Gastroesophageal sphincter (tissue), 4 donors: ENCODE results near the gene FAM184A. TPM values are rescaled to one million over a fixed set of nuclear protein-coding genes. Genes with fewer than 3 reads are reported as not detected.
"Not testable (repeated sequence)": the region's sequence is repeated elsewhere in the genome, so short reads cannot be mapped to it uniquely, and the experiment has no call there.

ENCODE experiments used
- ATAC-seq: fragments of 150-250 bp; one replicate; pipeline ENCODE4 v1.9.1; 2016; ENCODE audit warnings: mild to moderate bottlenecking, moderate library complexity
- H3K27ac ChIP-seq, 4 donors: fragments of 200-600 bp; sonication (generic) in 3 of 4; 1 replicate in 3 of 4; 2 replicates in 1 of 4; pipeline ENCODE4 v1.5.1; 2016 to 2019
- H3K27me3 ChIP-seq: fragments of 200-600 bp; sonication (generic); one replicate; pipeline ENCODE4 v1.5.1; 2019
- H3K36me3 ChIP-seq, 2 donors: fragments of 200-600 bp; sonication (generic); one replicate each; pipeline ENCODE4 v1.5.1; 2019; ENCODE audit warnings: control low read depth in 1 of 2
- H3K4me1 ChIP-seq, 3 donors: fragments of 200-600 bp; sonication (generic); 1 replicate in 2 of 3; 2 replicates in 1 of 3; pipeline ENCODE4 v1.5.1; 2016 to 2019; ENCODE audit warnings: control low read depth in 2 of 3
- H3K4me3 ChIP-seq, 2 donors: fragments of 200-600 bp; sonication (generic); one replicate each; pipeline ENCODE4 v1.5.1; 2019; ENCODE audit warnings: mild to moderate bottlenecking in 1 of 2, moderate library complexity in 1 of 2
- H3K9me3 ChIP-seq, 3 donors: fragments of 200-600 bp; sonication (generic); one replicate each; pipeline ENCODE4 v1.5.1; 2017 to 2019; ENCODE audit warnings: control low read depth in 2 of 3
- EP300 ChIP-seq: sonication (generic); formaldehyde crosslinking; IDR thresholded peaks from one replicate; pipeline ENCODE4 v1.6.1; 2017; ENCODE audit warnings: antibody characterized with exemption, mild to moderate bottlenecking
- POLR2A ChIP-seq, 2 donors: fragments of 450-650 bp; IDR thresholded peaks; one replicate each; pipeline ENCODE4 v1.6.1; 2017; ENCODE audit warnings: antibody characterized with exemption in 2 of 2, mild to moderate bottlenecking in 2 of 2, moderate library complexity in 1 of 2
- POLR2AphosphoS5 ChIP-seq: sonication (generic); formaldehyde crosslinking; IDR thresholded peaks from one replicate; pipeline ENCODE4 v1.6.1; 2017; ENCODE audit warnings: antibody characterized with exemption
- WGBS, 2 donors: methylation state at CpG; one replicate each; pipeline ENCODE4 v1.1.5; 2018; ENCODE audit warnings: low coverage in 1 of 2; 5-methylcytosine and 5-hydroxymethylcytosine counted together
- total RNA-seq, 4 donors: library from RNA; depleted of rRNA; stranded (reverse); fragments of >200 nt; gene quantifications; one replicate each; pipeline ENCODE4 v1.1.0, GENCODE V29; 2016
- TF ChIP-seq, protein P1 (sequence below), 4 experiments: fragments of 200-600 bp in 2 of 4; fragments of 450-650 bp in 2 of 4; sonication (generic) in 1 of 4; IDR thresholded peaks; one replicate each; pipeline ENCODE4 v1.5.1; 2017 to 2019; ENCODE audit warnings: antibody characterized with exemption in 4 of 4, mild to moderate bottlenecking in 2 of 4, moderate library complexity in 2 of 4

The FAM184A gene
- total RNA-seq, 4 donors from 2014 or later, result 7.5 to 25.5 (median 10.3) TPM

GRCh38 chr6:119124079-119124824 is 45.8 kb upstream of the FAM184A start:
- Histone ChIP-seq H3K4me3 (no peak overlapping the region), H3K27ac (no peak overlapping the region), H3K9me3 (no peaks in the 10 kb centered on the region), H3K4me1 (peaks cover 0 to 3% (median 0%) of the 10 kb centered on the region in 3 donors), H3K27me3 (no peaks in the 10 kb centered on the region), H3K36me3 (no peaks in the 10 kb centered on the region)
- TF ChIP-seq EP300, result no peak
- TF ChIP-seq POLR2A (IDR thresholded peaks at IDR 0.05), result no peak
- TF ChIP-seq, protein P1, sequence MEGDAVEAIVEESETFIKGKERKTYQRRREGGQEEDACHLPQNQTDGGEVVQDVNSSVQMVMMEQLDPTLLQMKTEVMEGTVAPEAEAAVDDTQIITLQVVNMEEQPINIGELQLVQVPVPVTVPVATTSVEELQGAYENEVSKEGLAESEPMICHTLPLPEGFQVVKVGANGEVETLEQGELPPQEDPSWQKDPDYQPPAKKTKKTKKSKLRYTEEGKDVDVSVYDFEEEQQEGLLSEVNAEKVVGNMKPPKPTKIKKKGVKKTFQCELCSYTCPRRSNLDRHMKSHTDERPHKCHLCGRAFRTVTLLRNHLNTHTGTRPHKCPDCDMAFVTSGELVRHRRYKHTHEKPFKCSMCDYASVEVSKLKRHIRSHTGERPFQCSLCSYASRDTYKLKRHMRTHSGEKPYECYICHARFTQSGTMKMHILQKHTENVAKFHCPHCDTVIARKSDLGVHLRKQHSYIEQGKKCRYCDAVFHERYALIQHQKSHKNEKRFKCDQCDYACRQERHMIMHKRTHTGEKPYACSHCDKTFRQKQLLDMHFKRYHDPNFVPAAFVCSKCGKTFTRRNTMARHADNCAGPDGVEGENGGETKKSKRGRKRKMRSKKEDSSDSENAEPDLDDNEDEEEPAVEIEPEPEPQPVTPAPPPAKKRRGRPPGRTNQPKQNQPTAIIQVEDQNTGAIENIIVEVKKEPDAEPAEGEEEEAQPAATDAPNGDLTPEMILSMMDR (IDR thresholded peaks at IDR 0.05), result no peak
- TF ChIP-seq POLR2AphosphoS5, result no peak
- no peak for ATAC-seq
- WGBS, 2 donors, result 22 to 42% methylated on average over 1 of the region's 1 CpG

DNA sequence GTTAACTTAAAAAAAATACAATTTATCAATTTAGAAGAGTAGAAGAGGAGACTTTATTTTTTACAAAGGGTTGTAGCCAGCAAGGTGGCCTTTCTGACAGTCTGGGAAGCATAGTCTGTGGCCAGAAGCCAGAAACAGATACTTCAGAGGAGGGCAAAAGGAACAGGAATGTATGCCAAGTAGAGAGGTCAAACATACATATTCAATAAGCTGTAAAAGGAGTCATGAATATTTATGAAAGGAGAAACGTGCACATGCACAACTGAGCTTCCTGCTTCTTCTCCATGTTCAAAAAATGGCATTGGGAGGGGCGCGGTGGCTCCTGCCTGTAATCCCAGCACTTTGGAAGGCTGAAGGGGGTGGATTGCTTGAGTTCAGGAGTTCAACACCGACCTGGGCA is 43.9 kb upstream of the FAM184A start:
- no peak overlapping the region for H3K27ac ChIP-seq
- no peaks in the 10 kb centered on the region for H3K27me3 ChIP-seq
- no peak for ATAC-seq
- H3K9me3 ChIP-seq, result no peaks in the 10 kb centered on the region
- H3K36me3 ChIP-seq, result no peaks in the 10 kb centered on the region
- TF ChIP-seq POLR2A (IDR thresholded peaks at IDR 0.05) (no peak), EP300 (no peak), POLR2AphosphoS5 (no peak)
- TF ChIP-seq, protein P1 (IDR thresholded peaks at IDR 0.05), result no peak
- H3K4me3 ChIP-seq, result no peak overlapping the region
- 60 to 76% methylated on average over 1 to 4 of the region's 4 CpGs for WGBS, 2 donors
- H3K4me1 ChIP-seq, result no peaks in the 10 kb centered on the region

DNA sequence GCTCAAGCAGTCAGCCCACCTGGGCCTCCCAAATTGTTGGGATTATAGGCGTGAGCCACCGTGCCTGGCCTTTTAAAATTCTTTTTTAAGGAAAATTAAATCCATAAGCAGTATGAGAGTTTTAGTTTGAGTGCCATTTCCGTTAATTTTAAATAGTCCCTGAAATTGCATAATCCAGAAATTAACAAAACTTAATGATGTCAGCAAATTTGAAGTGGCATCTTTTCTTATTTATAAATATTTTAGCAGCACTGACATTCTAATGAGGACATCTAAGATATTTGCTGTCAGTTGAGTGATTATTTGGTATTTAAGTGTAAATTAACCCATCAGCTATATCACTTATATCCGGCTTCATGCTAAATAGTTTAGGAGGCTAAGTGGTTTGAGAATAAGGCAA is 42.9 kb upstream of the FAM184A start:
- no peaks in the 10 kb centered on the region for H3K4me1 ChIP-seq
- 92 to 100% methylated on average over 4 of the region's 4 CpGs for WGBS, 2 donors
- H3K27me3 ChIP-seq, result no peaks in the 10 kb centered on the region
- no peak for ATAC-seq
- H3K9me3 ChIP-seq, result no peaks in the 10 kb centered on the region
- no peak overlapping the region for H3K4me3 ChIP-seq
- no peaks in the 10 kb centered on the region for H3K36me3 ChIP-seq
- TF ChIP-seq, protein P1 (IDR thresholded peaks at IDR 0.05), result no peak
- no peak for TF ChIP-seq POLR2AphosphoS5
- TF ChIP-seq EP300, result no peak
- TF ChIP-seq POLR2A (IDR thresholded peaks at IDR 0.05), result no peak
- H3K27ac ChIP-seq, result no peak overlapping the region

DNA sequence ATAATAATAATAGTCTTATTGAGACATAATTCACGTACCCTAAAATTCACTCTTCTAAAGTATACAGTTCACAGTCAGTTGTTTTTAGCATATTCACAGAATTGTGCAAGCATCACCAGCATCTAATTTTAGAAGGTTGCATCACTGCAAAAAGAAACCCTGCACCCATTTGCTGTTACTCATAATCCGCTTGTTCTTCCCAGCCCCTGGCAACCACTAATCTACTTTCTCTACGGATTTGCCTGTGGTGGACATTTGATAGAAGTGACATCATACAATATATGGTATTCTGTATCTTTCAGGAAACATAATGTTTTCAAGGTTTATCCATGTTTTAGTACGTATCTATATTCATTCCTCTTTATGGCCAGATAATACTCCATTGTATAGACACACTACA is 41.5 kb upstream of the FAM184A start:
- WGBS, 2 donors, result 68 to 82% methylated on average over 4 of the region's 4 CpGs
- peak; percentile 34 for ATAC-seq
- TF ChIP-seq EP300 (no peak), POLR2AphosphoS5 (no peak), POLR2A (IDR thresholded peaks at IDR 0.05) (no peak)
- TF ChIP-seq, protein P1 (IDR thresholded peaks at IDR 0.05), result no peak
- Histone ChIP-seq H3K36me3 (no peaks in the 10 kb centered on the region), H3K27ac (no peak overlapping the region), H3K4me1 (no peaks in the 10 kb centered on the region), H3K27me3 (no peaks in the 10 kb centered on the region), H3K9me3 (no peaks in the 10 kb centered on the region), H3K4me3 (no peak overlapping the region)

DNA sequence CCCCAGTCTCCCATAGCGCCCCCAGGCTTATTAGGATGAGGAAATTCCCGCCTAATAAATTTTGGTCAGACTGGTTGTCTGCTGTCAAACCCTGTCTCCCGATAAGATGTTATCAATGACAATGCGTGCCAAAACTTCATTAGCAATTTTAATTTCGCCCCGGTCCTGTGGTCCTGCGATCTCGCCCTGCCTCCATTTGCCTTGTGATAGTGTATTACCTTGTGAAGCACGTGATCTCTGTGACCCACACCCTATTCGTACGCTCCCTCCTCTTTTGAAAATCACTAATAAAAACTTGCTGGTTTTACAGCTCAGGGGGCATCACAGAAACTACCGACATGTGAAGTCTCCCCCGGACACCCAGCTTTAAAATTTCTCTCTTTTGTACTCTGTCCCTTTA is 40.6 kb upstream of the FAM184A start:
- H3K36me3 ChIP-seq, H3K27me3 ChIP-seq, H3K4me3 ChIP-seq, ATAC-seq, H3K4me1 ChIP-seq, H3K9me3 ChIP-seq, H3K27ac ChIP-seq: not testable (repeated sequence)
- 69 to 83% methylated on average over 8 to 13 of the region's 13 CpGs for WGBS, 2 donors
